ENCODE data around the gene KANSL3.
"Not testable (repeated sequence)": the region's sequence is repeated elsewhere in the genome, so short reads cannot be mapped to it uniquely, and the experiment has no call there.

KANSL3 gene

DNA sequence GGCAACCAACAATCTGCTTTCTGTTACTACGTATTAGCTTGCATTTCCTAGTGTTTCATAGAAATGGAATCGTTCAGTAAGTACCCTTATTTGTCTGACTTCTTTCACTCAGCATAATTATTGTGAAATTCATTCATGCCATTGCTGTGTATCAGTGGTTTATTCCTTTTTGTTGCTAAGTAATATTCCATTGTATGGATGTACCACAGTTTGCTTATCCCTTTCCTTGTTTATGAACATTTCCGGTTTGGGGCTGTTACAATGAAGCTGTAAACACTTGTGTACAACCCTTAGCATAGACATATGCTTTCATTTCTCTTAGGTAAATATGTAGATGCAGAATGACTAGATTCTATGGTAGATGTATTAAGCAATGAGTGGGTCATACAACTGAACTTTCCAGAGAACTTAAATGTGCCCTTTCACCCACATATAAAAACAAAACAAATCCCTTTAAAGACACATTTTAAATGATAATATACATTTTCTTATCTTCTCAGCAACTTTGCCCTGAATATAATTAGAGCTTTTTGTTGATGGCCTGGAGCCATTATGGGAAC lies 26.3 kb upstream of the KANSL3 start:
- Mint-ChIP-seq H3K9me3 (no peaks in the 10 kb centered on the region), H3K36me3 (ENCODE audit: low read depth) (no peaks in the 10 kb centered on the region), H3K4me3 (no peak overlapping the region), H3K4me1 (no peaks in the 10 kb centered on the region), H3K27me3 (peaks cover 3% of the 10 kb centered on the region), H3K27ac (no peak overlapping the region)
- DNase-seq (no peak), ATAC-seq (no peak)

- Mint-ChIP-seq H3K27me3 (peaks cover 3% of the 10 kb centered on the region), H3K36me3 (ENCODE audit: low read depth) (no peaks in the 10 kb centered on the region), H3K4me3 (no peak overlapping the region), H3K4me1 (no peaks in the 10 kb centered on the region), H3K9me3 (no peaks in the 10 kb centered on the region), H3K27ac (no peak overlapping the region)
- DNase-seq (no peak), ATAC-seq (no peak)
Measured at GRCh38 chr2:96663829-96664228, 25.7 kb upstream of the KANSL3 start.

DNA sequence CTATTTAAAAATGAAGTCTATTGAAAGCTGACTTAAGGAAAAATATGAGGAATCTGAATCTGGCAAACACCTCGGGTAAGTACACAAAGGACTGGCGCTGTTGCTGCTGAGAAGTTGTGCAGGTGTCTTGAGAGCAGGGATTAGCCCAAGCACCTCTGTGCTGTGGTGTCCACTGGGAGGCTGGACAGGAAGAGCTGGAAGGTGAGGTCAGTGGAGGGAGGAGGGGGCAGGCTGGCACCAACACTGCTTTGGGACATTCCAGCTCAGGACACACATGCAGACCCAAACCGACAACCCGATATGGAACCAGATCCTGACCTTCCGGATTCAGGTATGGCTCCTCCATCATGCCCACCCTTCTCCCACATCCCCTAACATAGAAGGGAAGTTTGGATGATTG lies 25.1 kb upstream of the KANSL3 start:
- DNase-seq (no peak), ATAC-seq (no peak)
- H3K27ac Mint-ChIP-seq: no peak overlapping the region
- H3K4me1 Mint-ChIP-seq: no peaks in the 10 kb centered on the region
- H3K9me3 Mint-ChIP-seq: no peaks in the 10 kb centered on the region
- H3K36me3 Mint-ChIP-seq (ENCODE audit: low read depth): no peaks in the 10 kb centered on the region
- H3K27me3 Mint-ChIP-seq: peaks cover 3% of the 10 kb centered on the region
- H3K4me3 Mint-ChIP-seq: no peak overlapping the region

GRCh38 chr2:96662360-96662759 lies 24.2 kb upstream of the KANSL3 start:
- Mint-ChIP-seq H3K27ac (no peak overlapping the region), H3K9me3 (no peaks in the 10 kb centered on the region), H3K36me3 (ENCODE audit: low read depth) (no peaks in the 10 kb centered on the region), H3K4me3 (no peak overlapping the region), H3K27me3 (peaks cover 3% of the 10 kb centered on the region), H3K4me1 (no peaks in the 10 kb centered on the region)
- ATAC-seq (no peak), DNase-seq (no peak)

- Mint-ChIP-seq H3K9me3 (no peaks in the 10 kb centered on the region), H3K27me3 (peaks cover 3% of the 10 kb centered on the region), H3K4me3 (no peak overlapping the region), H3K36me3 (ENCODE audit: low read depth) (no peaks in the 10 kb centered on the region), H3K4me1 (no peaks in the 10 kb centered on the region), H3K27ac (no peak overlapping the region)
- DNase-seq (no peak), ATAC-seq (no peak)
Measured at GRCh38 chr2:96661324-96661723, 23.2 kb upstream of the KANSL3 start.

DNA sequence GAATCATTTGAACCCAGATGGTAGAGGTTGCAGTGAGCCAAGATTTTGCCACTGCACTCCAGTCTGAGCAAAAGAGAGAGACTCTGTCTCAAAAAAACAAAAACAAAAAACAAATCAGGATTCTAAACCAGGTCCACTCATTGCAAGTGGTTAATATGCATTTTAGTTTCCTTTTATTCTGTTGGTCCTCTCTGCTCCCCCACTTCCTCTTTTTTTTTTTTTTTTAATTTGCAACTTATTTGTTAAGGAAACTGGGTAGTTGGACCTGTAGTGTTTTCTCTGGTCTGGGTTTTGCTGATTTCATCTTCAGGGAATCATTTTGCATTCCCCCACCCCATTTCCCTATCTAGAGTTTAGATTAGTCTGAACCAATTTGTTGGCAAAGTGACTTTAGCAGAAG lies 18.4 kb upstream of the KANSL3 start:
- no peak overlapping the region for H3K4me3 Mint-ChIP-seq
- H3K36me3 Mint-ChIP-seq (ENCODE audit: low read depth): no peaks in the 10 kb centered on the region
- no peak for ATAC-seq
- no peaks in the 10 kb centered on the region for H3K27me3 Mint-ChIP-seq
- H3K27ac Mint-ChIP-seq: no peak overlapping the region
- no peaks in the 10 kb centered on the region for H3K9me3 Mint-ChIP-seq
- no peaks in the 10 kb centered on the region for H3K4me1 Mint-ChIP-seq
- no peak for DNase-seq

DNA sequence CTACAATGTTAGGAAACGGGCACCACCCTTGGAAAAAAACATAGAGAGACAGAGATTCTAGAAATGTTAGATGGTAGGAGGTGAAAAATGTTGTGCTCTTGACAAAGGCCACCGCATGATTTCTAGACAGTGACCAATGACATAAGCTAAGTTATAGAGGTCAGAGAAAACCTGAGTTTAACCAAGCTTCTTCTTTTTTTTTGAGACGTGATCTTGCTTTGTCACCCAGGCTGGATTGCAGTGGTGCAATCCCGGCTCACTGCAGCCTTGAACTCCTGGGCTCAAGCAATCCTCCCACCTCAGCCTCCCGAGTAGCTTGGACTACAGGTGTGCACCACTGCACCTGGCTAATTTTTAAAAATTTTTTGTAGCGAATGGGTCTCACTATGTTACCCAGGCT lies 17.4 kb upstream of the KANSL3 start:
- Mint-ChIP-seq H3K4me3 (no peak overlapping the region), H3K36me3 (ENCODE audit: low read depth) (no peaks in the 10 kb centered on the region), H3K9me3 (no peaks in the 10 kb centered on the region), H3K27ac (no peak overlapping the region), H3K27me3 (no peaks in the 10 kb centered on the region), H3K4me1 (no peaks in the 10 kb centered on the region)
- no peak for ATAC-seq
- no peak for DNase-seq

DNA sequence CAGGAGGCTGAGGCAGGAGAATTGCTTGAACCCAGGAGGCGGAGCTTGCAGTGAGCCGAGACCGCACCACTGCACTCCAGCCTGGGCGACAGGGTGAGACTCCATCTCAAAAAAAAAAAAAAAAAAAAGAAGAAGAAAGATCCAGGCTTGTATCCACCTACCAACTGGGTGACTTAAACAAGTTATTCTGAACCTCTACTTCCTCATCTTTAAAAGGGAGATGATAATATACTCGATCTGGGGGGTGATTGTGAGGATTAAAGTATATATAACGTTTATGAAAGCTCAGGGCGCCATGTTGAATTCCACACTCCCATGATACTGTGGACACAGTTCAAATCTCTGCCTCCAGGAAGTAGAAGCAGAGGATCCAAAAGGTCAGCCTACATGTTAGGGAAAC lies 16.7 kb upstream of the KANSL3 start:
- not testable (repeated sequence) for DNase-seq; H3K4me3 Mint-ChIP-seq; H3K4me1 Mint-ChIP-seq; ATAC-seq; H3K36me3 Mint-ChIP-seq (ENCODE audit: low read depth); H3K27me3 Mint-ChIP-seq; H3K27ac Mint-ChIP-seq; H3K9me3 Mint-ChIP-seq

DNA sequence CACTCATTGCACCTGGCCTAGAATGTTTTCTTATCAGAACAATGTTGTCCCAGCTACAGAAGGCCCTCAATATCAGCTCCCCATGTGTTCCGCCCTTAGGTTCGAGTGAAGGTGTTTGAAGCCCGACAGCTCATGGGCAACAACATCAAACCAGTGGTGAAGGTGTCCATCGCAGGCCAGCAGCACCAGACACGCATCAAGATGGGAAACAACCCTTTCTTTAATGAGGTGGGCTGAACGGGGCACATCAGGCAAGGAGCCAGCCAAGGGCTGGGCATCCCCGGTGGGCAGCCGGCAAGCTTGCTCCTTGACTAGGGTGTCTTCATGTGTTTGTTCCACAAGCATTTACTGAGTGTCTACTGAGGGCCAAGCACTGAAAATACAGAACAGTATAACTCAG lies 13.7 kb upstream of the KANSL3 start:
- no peak overlapping the region for H3K27ac Mint-ChIP-seq
- ATAC-seq (no peak), DNase-seq (no peak)
- H3K9me3 Mint-ChIP-seq: no peaks in the 10 kb centered on the region
- H3K4me3 Mint-ChIP-seq: no peak overlapping the region
- H3K36me3 Mint-ChIP-seq (ENCODE audit: low read depth): no peaks in the 10 kb centered on the region
- no peaks in the 10 kb centered on the region for H3K27me3 Mint-ChIP-seq
- H3K4me1 Mint-ChIP-seq: no peaks in the 10 kb centered on the region

DNA sequence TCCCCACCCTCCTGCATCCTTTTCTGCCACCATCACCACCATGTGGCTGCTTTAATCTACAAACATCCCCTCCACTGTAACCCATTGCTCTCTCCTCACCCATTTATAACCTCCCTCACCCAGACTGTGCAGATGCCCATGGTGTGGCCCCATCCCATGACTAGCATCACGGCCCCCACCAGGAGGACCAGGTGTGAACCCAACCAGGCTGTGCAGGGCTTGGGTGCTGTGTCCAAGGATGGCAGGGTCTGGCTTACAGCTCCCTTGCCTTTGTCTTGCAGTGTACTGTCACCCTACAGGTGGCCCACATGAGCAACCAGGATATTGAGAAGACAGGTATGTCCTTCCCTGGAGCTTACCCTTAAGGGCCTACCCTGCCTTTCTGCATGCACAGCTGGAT lies 11.2 kb upstream of the KANSL3 start:
- Mint-ChIP-seq H3K27ac (no peak overlapping the region), H3K4me1 (no peaks in the 10 kb centered on the region), H3K36me3 (ENCODE audit: low read depth) (no peaks in the 10 kb centered on the region), H3K27me3 (no peaks in the 10 kb centered on the region), H3K4me3 (no peak overlapping the region), H3K9me3 (no peaks in the 10 kb centered on the region)
- DNase-seq (no peak), ATAC-seq (no peak)

GRCh38 chr2:96648306-96648930 lies 10.3 kb upstream of the KANSL3 start:
- no peaks in the 10 kb centered on the region for H3K27me3 Mint-ChIP-seq
- H3K27ac Mint-ChIP-seq: no peak overlapping the region
- no peaks in the 10 kb centered on the region for H3K4me1 Mint-ChIP-seq
- no peaks in the 10 kb centered on the region for H3K9me3 Mint-ChIP-seq
- DNase-seq (no peak), ATAC-seq (no peak)
- H3K36me3 Mint-ChIP-seq (ENCODE audit: low read depth): no peaks in the 10 kb centered on the region
- H3K4me3 Mint-ChIP-seq: no peak overlapping the region

- H3K4me3 Mint-ChIP-seq: no peak overlapping the region
Measured at GRCh38 chr2:96647681-96648080, 9.6 kb upstream of the KANSL3 start.

DNA sequence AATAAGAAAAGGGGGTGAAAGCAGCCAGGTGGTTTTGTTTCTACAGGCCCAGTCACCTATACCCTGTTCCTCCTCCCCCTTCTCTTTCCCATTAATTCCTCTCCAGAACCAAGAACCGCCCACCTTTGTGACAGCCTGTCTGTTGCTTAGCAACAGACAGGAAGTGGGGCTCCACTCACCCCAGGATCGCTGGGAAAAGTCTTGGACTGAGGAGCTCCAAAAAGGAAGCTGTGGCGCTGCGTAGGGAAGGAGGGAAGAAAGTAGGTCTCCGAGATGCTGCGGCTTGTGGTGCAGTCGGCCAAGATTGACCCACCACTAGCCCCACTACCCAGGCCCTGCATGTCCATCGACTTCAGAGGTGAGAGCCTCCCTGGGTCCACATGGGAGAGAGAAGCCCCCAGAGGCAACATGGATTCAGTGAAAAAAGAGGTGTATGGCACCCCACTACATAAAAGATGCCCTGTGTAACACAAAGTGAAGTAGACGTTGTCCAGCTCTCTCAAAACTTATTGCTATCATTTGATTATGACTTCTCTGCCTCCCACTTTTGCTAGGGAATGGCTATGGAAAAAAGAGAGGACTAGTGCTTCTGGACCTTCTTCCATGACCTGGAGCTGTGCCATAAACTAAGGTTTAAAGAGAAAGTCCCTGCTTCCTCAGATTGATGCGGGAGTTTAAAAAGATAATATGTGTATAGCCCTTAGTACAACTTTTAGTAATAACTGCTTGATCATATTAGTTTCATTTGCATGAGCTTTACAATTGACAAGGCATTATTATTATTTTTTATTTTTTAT lies 4.7 kb upstream of the KANSL3 start, which contains the start of gene FER1L5:
Gene FER1L5, plus strand, starts transcription at position 201 of the 797 bp plus-strand sequence. Its CDS starts 73 bp downstream, at position 274.
- Mint-ChIP-seq H3K4me3 (no peak within 1 kb of the TSS), H3K4me1 (peaks cover 7% of the 10 kb centered on the region), H3K27me3 (peaks cover 4% of the 10 kb centered on the region), H3K9me3 (no peaks in the 10 kb centered on the region), H3K27ac (no peak within 1 kb of the TSS), H3K36me3 (ENCODE audit: low read depth) (no peaks in the 10 kb centered on the region)
- DNase-seq (no peak), ATAC-seq (no peak)

More at GRCh38 chr2:96647681-96648080, 9.6 kb upstream of the KANSL3 start:
- no peak for DNase-seq
- Mint-ChIP-seq H3K36me3 (ENCODE audit: low read depth) (no peaks in the 10 kb centered on the region), H3K4me1 (no peaks in the 10 kb centered on the region), H3K9me3 (no peaks in the 10 kb centered on the region), H3K27ac (no peak overlapping the region), H3K27me3 (no peaks in the 10 kb centered on the region)
- ATAC-seq: no peak

GRCh38 chr2:96637385-96638143 lies 548 bp downstream of the KANSL3 start:
- H3K27me3 Mint-ChIP-seq: peaks cover 4% of the 10 kb centered on the region
- ATAC-seq: peak; percentile 91

More at GRCh38 chr2:96637385-96638143, 548 bp downstream of the KANSL3 start:
- H3K9me3 Mint-ChIP-seq: no peaks in the 10 kb centered on the region
- H3K4me1 Mint-ChIP-seq: peaks cover 38% of the 10 kb centered on the region
- peak; percentile 83 for DNase-seq
- peaks cover 23% of the 10 kb centered on the region for H3K36me3 Mint-ChIP-seq (ENCODE audit: low read depth)
- peak overlapping the region; percentile 89 for H3K27ac Mint-ChIP-seq
- peak overlapping the region; percentile 89 for H3K4me3 Mint-ChIP-seq

Data from activated naive CD8-positive, alpha-beta T cell treated with anti-CD3 and anti-CD28 coated beads, Interleukin-2, amount 50 U/mL, for 24 hours (primary cell).